ENCODE data around the gene MISP3. TPM values are rescaled to one million over a fixed set of nuclear protein-coding genes. Genes with fewer than 3 reads are reported as not detected.
A peak's percentile ranks its signal among the peaks of the same experiment; 100 is the strongest.
"Not testable (repeated sequence)": the region's sequence is repeated elsewhere in the genome, so short reads cannot be mapped to it uniquely, and the experiment has no call there.

The MISP3 gene
- total RNA-seq, result 1 to 10 TPM; 4.6 to 5.8 TPM

DNA sequence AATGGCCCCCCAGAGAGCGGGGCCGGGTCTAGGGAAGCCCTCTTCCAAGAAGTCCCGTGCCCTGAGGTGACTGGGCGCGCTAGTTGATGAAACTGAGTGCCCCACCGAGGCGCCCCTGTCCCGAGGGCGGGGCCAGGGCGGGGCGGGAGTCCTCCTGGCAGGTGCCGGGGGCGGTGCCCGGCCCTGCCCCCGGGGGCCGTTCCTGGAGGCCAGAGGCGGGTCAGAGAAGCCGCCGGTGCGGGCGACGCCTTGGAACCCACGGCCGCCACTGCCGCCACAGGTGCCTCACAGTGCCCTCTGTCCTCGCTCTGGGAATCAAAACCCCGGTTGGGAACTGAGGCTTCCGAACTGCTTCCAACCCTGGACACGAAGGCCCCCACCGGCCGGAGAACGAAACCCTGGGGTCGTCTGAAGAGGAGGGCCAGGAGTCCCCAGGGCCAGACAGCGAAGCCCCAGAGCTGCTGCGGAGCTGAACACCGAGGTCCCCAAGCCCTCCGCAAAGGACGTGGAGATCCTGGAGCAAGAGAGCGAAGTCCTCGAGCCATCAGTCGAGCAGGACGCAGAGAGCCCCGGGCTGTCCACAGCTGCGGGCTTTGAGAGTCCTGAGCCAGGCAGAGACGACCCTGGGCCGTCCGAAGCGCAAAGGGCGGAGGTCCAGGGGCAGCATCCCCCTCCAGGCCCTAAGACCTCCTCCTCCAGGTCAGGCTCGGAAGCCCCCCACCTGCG, at the start of gene MISP3:
Gene MISP3, plus strand, starts transcription at position 252 of the 726 bp plus-strand sequence. CDS start 524 bp downstream, outside the sequence.
- Mint-ChIP-seq H3K27me3 (ENCODE audit: low read depth) (no peaks in the 10 kb centered on the region), H3K4me3 (peak within 1 kb of the TSS; percentile 98 to 99), H3K36me3 (ENCODE audit: insufficient read depth in 2 of 2) (peaks cover 0 to 4% of the 10 kb centered on the region in 2 donors), H3K9me3 (no peaks in the 10 kb centered on the region), H3K4me1 (ENCODE audit: low read depth) (peaks cover 10% of the 10 kb centered on the region), H3K27ac (no peak within 1 kb of the TSS)
- DNase-seq (peak; percentile 61 to 66), ATAC-seq (replicated peaks in 1 of 2) (peak; percentile 29 to 34)

DNA sequence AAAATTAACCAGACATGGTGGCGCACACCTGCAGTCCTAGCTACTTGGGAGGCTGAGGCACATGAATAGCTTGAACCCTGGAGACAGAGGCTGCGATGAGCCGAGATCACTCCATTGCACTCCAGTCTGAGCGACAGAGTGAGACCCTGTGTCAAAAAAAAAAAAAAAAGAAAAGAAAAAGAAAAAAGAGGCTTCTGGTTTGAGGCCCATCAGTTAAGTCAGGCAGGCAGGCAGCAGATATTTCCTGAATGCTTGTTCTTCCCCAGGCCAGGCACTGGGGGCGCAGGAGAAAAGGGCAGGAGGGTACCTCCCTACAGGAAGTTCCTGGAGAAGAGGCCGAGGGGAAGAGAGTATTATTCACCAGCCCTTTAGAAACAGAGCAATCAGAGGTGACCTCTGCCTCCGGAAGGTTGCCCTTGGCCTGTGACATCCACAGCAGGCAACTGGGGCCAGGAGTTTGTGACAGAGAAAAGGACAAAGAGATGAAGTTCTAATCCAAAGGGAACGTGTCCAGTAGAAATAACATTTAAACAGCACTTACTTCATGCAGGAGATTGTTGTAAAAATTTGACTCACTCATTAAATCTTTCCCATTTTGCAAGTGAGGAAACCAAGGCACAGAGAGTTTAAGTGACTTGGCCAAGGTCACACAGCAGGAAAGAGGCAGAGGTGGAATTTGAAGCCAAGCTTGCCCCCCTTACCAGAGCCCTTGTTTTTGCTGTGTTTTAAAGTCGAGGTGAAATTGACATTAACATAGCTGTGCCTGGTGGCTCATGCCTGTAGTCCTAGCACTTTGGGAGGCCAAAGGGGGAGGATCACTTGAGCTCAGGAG, 49.0 kb upstream of the MISP3 start:
- Mint-ChIP-seq H3K27me3 (ENCODE audit: low read depth) (no peaks in the 10 kb centered on the region), H3K9me3 (no peaks in the 10 kb centered on the region), H3K36me3 (ENCODE audit: insufficient read depth in 2 of 2) (no peaks in the 10 kb centered on the region), H3K27ac (no peak overlapping the region), H3K4me3 (no peak overlapping the region), H3K4me1 (ENCODE audit: low read depth) (peaks cover 14% of the 10 kb centered on the region)
- ATAC-seq (replicated peaks in 1 of 2), result no peak
- DNase-seq, result no peak

DNA sequence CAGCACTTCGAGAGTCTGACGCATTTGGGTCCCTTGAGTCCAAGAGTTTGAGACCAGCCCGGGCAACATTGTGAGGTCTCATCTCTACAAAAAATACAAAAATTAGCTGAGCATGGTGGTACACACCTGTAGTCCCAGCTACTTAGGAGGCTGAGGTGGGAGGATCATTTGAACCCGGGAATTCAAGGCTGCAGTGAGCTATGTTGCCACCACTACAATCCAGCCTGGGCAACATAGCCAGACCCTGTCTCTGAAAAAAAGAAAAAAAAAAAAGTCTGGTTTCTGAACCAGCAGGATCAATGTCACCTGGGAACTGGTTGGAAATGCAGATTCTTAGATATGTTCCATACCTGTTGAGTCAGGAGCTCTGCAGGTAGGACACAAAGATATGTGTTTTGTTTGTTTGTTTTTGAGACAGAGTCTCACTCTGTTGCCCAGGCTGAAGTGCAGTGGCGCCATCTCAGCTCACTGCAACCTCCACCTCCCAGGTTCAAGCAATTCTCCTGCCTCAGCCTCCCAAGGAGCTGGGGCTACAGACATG, 45.9 kb upstream of the MISP3 start:
- H3K4me1 Mint-ChIP-seq (ENCODE audit: low read depth), result peaks cover 19% of the 10 kb centered on the region
- not testable (repeated sequence) for H3K36me3 Mint-ChIP-seq (ENCODE audit: insufficient read depth in 2 of 2); H3K27me3 Mint-ChIP-seq (ENCODE audit: low read depth); H3K9me3 Mint-ChIP-seq; H3K4me3 Mint-ChIP-seq; ATAC-seq (replicated peaks in 1 of 2); H3K27ac Mint-ChIP-seq; DNase-seq

DNA sequence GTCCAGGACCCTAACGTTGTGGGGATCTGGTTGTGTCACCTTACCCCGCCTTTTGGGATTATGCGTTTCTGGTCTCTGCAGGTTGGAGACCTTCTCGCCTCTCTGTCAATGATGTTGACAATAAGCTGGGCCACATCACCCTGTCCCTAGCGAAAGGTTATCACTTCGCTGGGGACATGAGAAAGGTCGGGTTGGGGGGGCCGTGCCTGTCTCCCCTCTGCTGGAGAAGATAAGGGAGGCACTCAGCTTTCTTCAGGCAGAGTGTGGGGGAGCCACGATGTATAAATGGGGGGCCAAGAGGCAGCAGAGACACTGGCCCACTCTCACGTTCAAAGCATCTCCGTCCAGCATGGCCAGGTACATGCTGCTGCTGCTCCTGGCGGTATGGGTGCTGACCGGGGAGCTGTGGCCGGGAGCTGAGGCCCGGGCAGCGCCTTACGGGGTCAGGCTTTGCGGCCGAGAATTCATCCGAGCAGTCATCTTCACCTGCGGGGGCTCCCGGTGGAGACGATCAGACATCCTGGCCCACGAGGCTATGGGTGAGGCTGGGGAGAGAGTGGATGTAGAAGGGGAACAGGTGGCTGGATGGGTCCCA, 44.6 kb upstream of the MISP3 start, which contains the start of gene RLN3:
Gene RLN3, plus strand, starts transcription at position 293 of the 595 bp plus-strand sequence. Its CDS starts 57 bp downstream, at position 350.
- Mint-ChIP-seq H3K9me3 (no peaks in the 10 kb centered on the region), H3K36me3 (ENCODE audit: insufficient read depth in 2 of 2) (peaks cover 1 to 4% of the 10 kb centered on the region in 2 donors), H3K27me3 (ENCODE audit: low read depth) (no peaks in the 10 kb centered on the region), H3K4me1 (ENCODE audit: low read depth) (peaks cover 19% of the 10 kb centered on the region), H3K4me3 (no peak within 1 kb of the TSS), H3K27ac (no peak within 1 kb of the TSS)
- DNase-seq, result no peak
- no peak for ATAC-seq (replicated peaks in 1 of 2)

DNA sequence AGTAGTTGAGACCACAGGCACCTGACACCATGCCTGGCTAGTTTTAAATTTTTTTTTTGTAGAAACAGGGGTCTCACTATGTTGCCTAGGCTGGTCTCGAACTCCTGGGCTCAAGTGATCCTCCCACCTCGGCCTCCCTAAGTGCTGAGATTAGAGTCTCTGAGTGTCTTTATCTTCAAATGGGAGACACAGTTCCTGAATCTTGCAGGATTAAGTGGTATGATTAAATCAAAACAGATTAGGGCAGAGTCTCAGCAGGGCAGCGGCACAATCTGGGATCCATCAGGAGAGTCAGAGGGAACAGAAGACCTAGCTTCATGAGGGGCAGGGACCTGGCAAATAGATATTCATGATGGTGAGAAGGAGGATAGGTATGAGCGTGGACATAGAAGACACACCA, 43.7 kb upstream of the MISP3 start:
- peaks cover 2 to 6% of the 10 kb centered on the region in 2 donors for H3K36me3 Mint-ChIP-seq (ENCODE audit: insufficient read depth in 2 of 2)
- H3K9me3 Mint-ChIP-seq, result no peaks in the 10 kb centered on the region
- ATAC-seq (replicated peaks in 1 of 2) (no peak), DNase-seq (no peak)
- no peak overlapping the region for H3K4me3 Mint-ChIP-seq
- peaks cover 13% of the 10 kb centered on the region for H3K4me1 Mint-ChIP-seq (ENCODE audit: low read depth)
- no peaks in the 10 kb centered on the region for H3K27me3 Mint-ChIP-seq (ENCODE audit: low read depth)
- no peak overlapping the region for H3K27ac Mint-ChIP-seq

DNA sequence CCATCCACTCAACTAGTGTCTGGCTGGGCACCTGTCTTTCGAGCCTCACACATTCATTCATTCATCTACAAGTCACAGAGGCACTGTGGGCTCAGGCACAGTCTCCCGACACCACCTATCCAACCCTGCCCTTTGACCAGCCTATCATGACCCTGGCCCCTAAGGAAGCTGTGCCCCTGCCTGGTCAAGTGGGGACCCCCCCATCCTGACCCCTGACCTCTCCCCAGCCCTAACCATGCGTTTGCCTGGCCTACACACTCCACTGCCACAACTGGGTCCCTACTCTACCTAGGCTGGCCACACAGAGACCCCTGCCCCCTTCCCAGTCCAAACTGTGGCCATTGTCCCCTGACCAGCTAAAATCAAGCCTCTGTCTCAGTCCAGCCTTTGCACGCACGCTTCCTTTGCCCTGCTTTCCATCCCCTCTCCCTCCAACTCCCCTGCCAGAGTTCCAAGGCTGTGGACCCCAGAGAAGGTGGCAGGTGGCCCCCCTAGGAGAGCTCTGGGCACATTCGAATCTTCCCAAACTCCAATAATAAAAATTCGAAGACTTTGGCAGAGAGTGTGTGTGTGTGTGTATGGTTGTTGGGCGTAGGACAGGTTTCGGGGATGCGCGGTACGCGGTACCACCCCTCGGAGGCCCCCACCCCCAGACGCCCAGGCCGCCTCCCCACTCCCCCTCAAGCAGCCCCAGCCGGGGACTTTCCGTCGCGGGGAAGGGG, 41.4 kb upstream of the MISP3 start:
- Mint-ChIP-seq H3K36me3 (ENCODE audit: insufficient read depth in 2 of 2) (peaks cover 4 to 11% of the 10 kb centered on the region in 2 donors), H3K4me3 (peak overlapping the region; percentile 83 to 95), H3K27me3 (ENCODE audit: low read depth) (no peaks in the 10 kb centered on the region), H3K9me3 (no peaks in the 10 kb centered on the region), H3K27ac (peak overlapping the region; percentile 87), H3K4me1 (ENCODE audit: low read depth) (peaks cover 16% of the 10 kb centered on the region)
- no peak for ATAC-seq (replicated peaks in 1 of 2)
- no peak for DNase-seq

DNA sequence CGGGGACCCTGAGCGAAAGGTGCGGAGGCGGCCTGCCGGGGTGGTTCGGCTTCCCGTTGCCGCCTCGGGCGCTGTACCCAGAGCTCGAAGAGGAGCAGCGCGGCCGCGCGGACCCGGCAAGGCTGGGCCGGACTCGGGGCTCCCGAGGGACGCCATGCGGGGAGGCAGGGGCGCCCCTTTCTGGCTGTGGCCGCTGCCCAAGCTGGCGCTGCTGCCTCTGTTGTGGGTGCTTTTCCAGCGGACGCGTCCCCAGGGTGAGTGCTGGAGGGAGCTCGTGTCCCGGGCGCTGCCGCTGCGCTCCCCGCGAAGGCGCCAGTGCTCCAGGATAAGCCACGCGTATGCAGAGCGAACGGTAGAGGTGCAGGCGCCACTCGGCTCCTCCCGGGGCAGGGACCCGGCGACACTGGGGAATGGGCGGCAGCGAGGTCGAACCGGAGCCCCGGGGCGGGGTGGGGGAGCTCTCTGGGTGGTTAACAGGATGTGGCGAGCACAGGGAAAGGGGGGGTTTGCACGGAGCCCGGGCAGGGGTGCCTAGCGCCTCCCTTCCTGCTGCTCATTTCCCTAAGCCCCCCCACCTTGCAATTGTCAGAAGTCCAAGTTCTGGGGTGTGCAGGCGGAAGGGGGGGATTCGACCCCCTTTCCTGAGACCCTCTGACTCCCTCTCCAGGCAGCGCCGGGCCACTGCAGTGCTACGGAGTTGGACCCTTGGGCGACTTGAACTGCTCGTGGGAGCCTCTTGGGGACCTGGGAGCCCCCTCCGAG, 40.7 kb upstream of the MISP3 start, which contains the start of gene IL27RA:
Gene IL27RA, plus strand, starts transcription at position 44 of the 762 bp plus-strand sequence. Its CDS starts 111 bp downstream, at position 155.
- H3K4me3 Mint-ChIP-seq, result peak within 1 kb of the TSS; percentile 83 to 95
- H3K27me3 Mint-ChIP-seq (ENCODE audit: low read depth), result no peaks in the 10 kb centered on the region
- peak; percentile 79 to 82 for DNase-seq
- ATAC-seq (replicated peaks in 1 of 2), result peak; percentile 82 to 85
- H3K4me1 Mint-ChIP-seq (ENCODE audit: low read depth), result peaks cover 16% of the 10 kb centered on the region
- H3K27ac Mint-ChIP-seq, result peak within 1 kb of the TSS; percentile 87
- no peaks in the 10 kb centered on the region for H3K9me3 Mint-ChIP-seq
- peaks cover 4 to 14% of the 10 kb centered on the region in 2 donors for H3K36me3 Mint-ChIP-seq (ENCODE audit: insufficient read depth in 2 of 2)

DNA sequence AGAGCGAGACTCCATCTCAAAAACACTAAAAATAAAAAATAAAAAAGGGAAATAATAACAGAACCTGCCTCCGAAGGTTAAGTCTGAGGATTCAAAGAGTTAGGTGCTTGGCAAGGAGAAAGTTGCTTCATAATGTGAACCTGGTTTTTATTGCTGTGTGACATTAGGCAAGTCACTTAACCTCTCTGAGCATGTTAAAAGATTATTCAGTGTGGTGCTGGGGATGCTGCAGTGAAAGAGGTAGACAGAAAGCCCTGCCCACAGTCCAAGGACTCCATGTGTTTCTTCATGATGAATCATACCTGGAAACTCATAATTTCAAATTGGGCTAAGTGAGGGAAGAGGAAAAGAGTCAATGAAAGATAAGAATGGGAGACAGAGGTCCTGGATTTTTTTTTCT, 38.6 kb upstream of the MISP3 start:
- DNase-seq (no peak), ATAC-seq (replicated peaks in 1 of 2) (no peak)
- no peaks in the 10 kb centered on the region for H3K9me3 Mint-ChIP-seq
- peak overlapping the region; percentile 78 for H3K27ac Mint-ChIP-seq
- H3K4me3 Mint-ChIP-seq, result peak overlapping the region; percentile 53 to 55
- no peaks in the 10 kb centered on the region for H3K27me3 Mint-ChIP-seq (ENCODE audit: low read depth)
- peaks cover 23% of the 10 kb centered on the region for H3K4me1 Mint-ChIP-seq (ENCODE audit: low read depth)
- peaks cover 6 to 21% of the 10 kb centered on the region in 2 donors for H3K36me3 Mint-ChIP-seq (ENCODE audit: insufficient read depth in 2 of 2)

DNA sequence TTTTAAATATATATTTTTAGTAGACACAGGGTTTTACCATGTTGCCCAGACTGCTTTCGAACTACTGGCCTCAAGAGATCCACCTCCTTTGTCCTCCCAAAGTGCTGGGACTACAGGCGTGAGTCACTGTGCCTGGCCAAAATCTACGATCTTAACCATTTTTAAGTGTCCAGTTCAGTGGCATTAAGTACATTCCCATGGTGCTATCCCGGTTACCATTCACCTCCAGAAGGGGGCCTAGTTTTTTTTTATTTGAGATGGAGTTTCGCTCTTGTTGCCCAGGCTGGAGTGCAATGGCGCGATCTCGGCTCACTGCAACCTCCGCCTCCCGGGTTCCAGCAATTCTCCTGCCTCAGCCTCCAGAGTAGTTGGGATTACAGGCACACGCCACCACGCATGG, 37.4 kb upstream of the MISP3 start:
- H3K4me3 Mint-ChIP-seq; H3K27me3 Mint-ChIP-seq (ENCODE audit: low read depth); H3K9me3 Mint-ChIP-seq; H3K27ac Mint-ChIP-seq; ATAC-seq (replicated peaks in 1 of 2); DNase-seq: not testable (repeated sequence)
- Mint-ChIP-seq H3K4me1 (ENCODE audit: low read depth) (peaks cover 23% of the 10 kb centered on the region), H3K36me3 (ENCODE audit: insufficient read depth in 2 of 2) (peaks cover 6 to 22% of the 10 kb centered on the region in 2 donors)

DNA sequence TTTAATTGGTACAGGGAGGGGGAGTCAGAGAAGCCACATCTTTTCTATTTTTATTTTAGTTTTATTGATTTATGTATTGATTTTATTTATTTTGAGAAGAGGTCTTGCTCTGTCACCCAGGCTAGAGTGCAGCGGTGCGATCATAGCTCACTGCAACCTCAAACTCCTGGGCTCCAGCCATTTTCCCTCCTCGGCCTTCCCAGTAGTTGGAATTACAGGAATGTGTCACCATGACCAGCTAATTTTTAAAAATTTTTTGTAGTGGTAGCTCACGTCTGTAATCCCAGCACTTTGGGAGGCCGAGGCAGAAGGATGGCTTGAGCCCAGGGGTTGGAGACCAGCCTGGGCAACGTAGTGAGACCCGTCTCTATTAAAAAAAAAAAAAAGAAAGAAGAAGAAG, 36.9 kb upstream of the MISP3 start:
- H3K9me3 Mint-ChIP-seq, result no peaks in the 10 kb centered on the region
- peaks cover 6 to 23% of the 10 kb centered on the region in 2 donors for H3K36me3 Mint-ChIP-seq (ENCODE audit: insufficient read depth in 2 of 2)
- peaks cover 23% of the 10 kb centered on the region for H3K4me1 Mint-ChIP-seq (ENCODE audit: low read depth)
- peak overlapping the region; percentile 50 for H3K27ac Mint-ChIP-seq
- DNase-seq (no peak), ATAC-seq (replicated peaks in 1 of 2) (no peak)
- H3K27me3 Mint-ChIP-seq (ENCODE audit: low read depth), result no peaks in the 10 kb centered on the region
- no peak overlapping the region for H3K4me3 Mint-ChIP-seq

DNA sequence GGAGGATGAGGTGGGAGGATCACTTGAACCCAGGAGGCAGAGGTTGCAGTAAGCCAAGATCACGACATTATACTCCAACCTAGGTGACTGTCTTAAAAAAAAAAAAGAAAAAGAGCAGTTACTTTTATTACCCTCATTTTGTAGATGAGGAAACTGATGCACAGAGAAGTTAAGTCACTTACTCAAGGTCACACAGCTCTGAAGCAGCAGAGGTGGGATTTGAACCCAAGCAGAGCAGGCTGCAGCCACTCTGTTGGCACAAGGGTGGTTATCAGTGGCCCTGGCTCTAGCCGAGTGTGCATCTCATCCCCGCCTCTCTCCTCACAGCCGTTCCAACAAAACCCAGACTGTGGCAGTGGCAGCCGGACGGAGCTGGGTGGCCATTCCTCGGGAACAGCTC, 33.4 kb upstream of the MISP3 start:
- H3K27ac Mint-ChIP-seq, result no peak overlapping the region
- H3K9me3 Mint-ChIP-seq, result no peaks in the 10 kb centered on the region

More for the DNA sequence above, 33.4 kb upstream of the MISP3 start:
- H3K36me3 Mint-ChIP-seq (ENCODE audit: insufficient read depth in 2 of 2), result peaks cover 2 to 22% of the 10 kb centered on the region in 2 donors
- ATAC-seq (replicated peaks in 1 of 2) (no peak), DNase-seq (no peak)
- H3K27me3 Mint-ChIP-seq (ENCODE audit: low read depth), result no peaks in the 10 kb centered on the region
- H3K4me3 Mint-ChIP-seq, result no peak overlapping the region
- H3K4me1 Mint-ChIP-seq (ENCODE audit: low read depth), result peaks cover 14% of the 10 kb centered on the region
